ENCODE data around the gene CDH13.

The CDH13 gene

DNA sequence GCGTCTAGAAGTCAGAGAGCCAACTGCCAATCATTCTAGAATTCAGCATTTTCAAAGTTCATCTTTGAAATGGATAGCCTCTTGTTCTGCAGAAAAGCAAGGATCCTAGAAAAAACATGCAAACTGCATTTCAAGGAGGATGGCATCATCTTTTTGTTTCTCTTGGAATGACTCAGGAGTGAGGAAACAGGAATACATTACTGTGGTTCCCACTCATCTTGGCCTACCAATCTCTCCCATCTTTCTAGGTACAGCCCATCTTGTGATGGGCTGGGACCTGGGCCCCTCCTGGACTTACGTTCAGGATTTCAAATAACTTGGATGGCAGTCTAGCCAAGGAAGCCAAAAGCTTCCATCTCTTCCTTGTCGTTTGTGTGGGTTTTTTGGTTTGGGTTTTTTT is 363.4 kb downstream of the CDH13 start:
- no peak for TF ChIP-seq ZNF707 (tag by site-specific recombination; IDR thresholded peaks at IDR 0.05)
- TF ChIP-seq ZNF391 (tag by site-specific recombination; IDR thresholded peaks at IDR 0.05; ENCODE audit: borderline replicate concordance, low read depth), result no peak
- TF ChIP-seq ZXDB (tag by site-specific recombination; IDR thresholded peaks at IDR 0.05), result no peak
- no peak for TF ChIP-seq ZBTB21 (tag by site-specific recombination; IDR thresholded peaks at IDR 0.05)
- TF ChIP-seq ZNF362 (tag by site-specific recombination; IDR thresholded peaks at IDR 0.05), result no peak
- no peak for TF ChIP-seq ZNF426 (tag by site-specific recombination; IDR thresholded peaks at IDR 0.05)
- no peak for TF ChIP-seq ZNF660 (tag by site-specific recombination; IDR thresholded peaks at IDR 0.05)
- no peak for TF ChIP-seq ZNF148 (tag by site-specific recombination; IDR thresholded peaks at IDR 0.05; ENCODE audit: borderline replicate concordance)
- TF ChIP-seq ZSCAN4 (tag by site-specific recombination; IDR thresholded peaks at IDR 0.05), result no peak
- TF ChIP-seq ZSCAN16 (tag by site-specific recombination; IDR thresholded peaks at IDR 0.05), result no peak
- no peak for TF ChIP-seq MZF1 (tag by site-specific recombination; IDR thresholded peaks at IDR 0.05; ENCODE audit: borderline replicate concordance)
- ChIA-PET POLR2A (no interaction called here), CTCF (no interaction called here)
- no peaks in the 10 kb centered on the region for H3K9me3 ChIP-seq (ENCODE audit: control insufficient read depth, insufficient read depth, low read depth, low read length)
- no peak overlapping the region for H3K27ac ChIP-seq (ENCODE audit: extremely low read depth, low read depth, low read length)
- no peak overlapping the region for H3K4me3 ChIP-seq (ENCODE audit: low read depth, low read length)
- no peaks in the 10 kb centered on the region for H3K4me1 ChIP-seq (ENCODE audit: control insufficient read depth, insufficient read depth, low read length)
- no peaks in the 10 kb centered on the region for H3K36me3 ChIP-seq (ENCODE audit: control insufficient read depth in 2 of 2, insufficient read depth in 1 of 2, low read length in 2 of 2)

- Histone ChIP-seq H3K4me1 (ENCODE audit: control insufficient read depth, insufficient read depth, low read length) (peaks cover 2% of the 10 kb centered on the region; the same call in 1 of the 2 replicates), H3K27ac (ENCODE audit: extremely low read depth, low read depth, low read length) (no peak overlapping the region), H3K36me3 (ENCODE audit: control insufficient read depth in 2 of 2, insufficient read depth in 1 of 2, low read length in 2 of 2) (no peaks in the 10 kb centered on the region), H3K4me3 (ENCODE audit: low read depth, low read length) (no peak overlapping the region), H3K9me3 (ENCODE audit: control insufficient read depth, insufficient read depth, low read depth, low read length) (no peaks in the 10 kb centered on the region)
- CTCF ChIA-PET, result no interaction called here
- POLR2A ChIA-PET, result no interaction called here
- TF ChIP-seq GLI2 (tag by site-specific recombination; IDR thresholded peaks at IDR 0.05; ENCODE audit: borderline replicate concordance, low read depth) (no peak), ZBTB8A (tag by site-specific recombination; IDR thresholded peaks at IDR 0.05) (no peak), FEZF1 (tag by site-specific recombination; IDR thresholded peaks at IDR 0.05) (no peak), ZNF548 (tag by site-specific recombination; IDR thresholded peaks at IDR 0.05) (no peak), ZNF571 (tag by site-specific recombination; IDR thresholded peaks at IDR 0.05) (no peak), ZNF776 (tag by site-specific recombination; IDR thresholded peaks at IDR 0.05; ENCODE audit: borderline replicate concordance) (no peak), ZBTB26 (tag by site-specific recombination; optimal IDR thresholded peaks at IDR 0.05) (no peak), ZNF768 (tag by site-specific recombination; IDR thresholded peaks at IDR 0.05) (no peak), ZBTB1 (tag by site-specific recombination; IDR thresholded peaks at IDR 0.05) (no peak), ZFP3 (tag by site-specific recombination; IDR thresholded peaks at IDR 0.05; ENCODE audit: low read depth) (no peak), HOXC10 (CRISPR knock-in tag; IDR thresholded peaks at IDR 0.05) (no peak), GLI4 (tag by site-specific recombination; IDR thresholded peaks at IDR 0.05) (no peak), SCRT1 (tag by site-specific recombination; IDR thresholded peaks at IDR 0.05; ENCODE audit: borderline replicate concordance) (no peak)
- TF ChIP-seq, protein P1, sequence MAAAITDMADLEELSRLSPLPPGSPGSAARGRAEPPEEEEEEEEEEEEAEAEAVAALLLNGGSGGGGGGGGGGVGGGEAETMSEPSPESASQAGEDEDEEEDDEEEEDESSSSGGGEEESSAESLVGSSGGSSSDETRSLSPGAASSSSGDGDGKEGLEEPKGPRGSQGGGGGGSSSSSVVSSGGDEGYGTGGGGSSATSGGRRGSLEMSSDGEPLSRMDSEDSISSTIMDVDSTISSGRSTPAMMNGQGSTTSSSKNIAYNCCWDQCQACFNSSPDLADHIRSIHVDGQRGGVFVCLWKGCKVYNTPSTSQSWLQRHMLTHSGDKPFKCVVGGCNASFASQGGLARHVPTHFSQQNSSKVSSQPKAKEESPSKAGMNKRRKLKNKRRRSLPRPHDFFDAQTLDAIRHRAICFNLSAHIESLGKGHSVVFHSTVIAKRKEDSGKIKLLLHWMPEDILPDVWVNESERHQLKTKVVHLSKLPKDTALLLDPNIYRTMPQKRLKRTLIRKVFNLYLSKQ (tag by site-specific recombination; IDR thresholded peaks at IDR 0.05; ENCODE audit: borderline replicate concordance), result no peak
- TF ChIP-seq, protein P2, sequence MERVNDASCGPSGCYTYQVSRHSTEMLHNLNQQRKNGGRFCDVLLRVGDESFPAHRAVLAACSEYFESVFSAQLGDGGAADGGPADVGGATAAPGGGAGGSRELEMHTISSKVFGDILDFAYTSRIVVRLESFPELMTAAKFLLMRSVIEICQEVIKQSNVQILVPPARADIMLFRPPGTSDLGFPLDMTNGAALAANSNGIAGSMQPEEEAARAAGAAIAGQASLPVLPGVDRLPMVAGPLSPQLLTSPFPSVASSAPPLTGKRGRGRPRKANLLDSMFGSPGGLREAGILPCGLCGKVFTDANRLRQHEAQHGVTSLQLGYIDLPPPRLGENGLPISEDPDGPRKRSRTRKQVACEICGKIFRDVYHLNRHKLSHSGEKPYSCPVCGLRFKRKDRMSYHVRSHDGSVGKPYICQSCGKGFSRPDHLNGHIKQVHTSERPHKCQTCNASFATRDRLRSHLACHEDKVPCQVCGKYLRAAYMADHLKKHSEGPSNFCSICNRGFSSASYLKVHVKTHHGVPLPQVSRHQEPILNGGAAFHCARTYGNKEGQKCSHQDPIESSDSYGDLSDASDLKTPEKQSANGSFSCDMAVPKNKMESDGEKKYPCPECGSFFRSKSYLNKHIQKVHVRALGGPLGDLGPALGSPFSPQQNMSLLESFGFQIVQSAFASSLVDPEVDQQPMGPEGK (tag by site-specific recombination; IDR thresholded peaks at IDR 0.05), result no peak
These were observed 364.6 kb downstream of the CDH13 start for GRCh38 chr16:82991410-82991809.

Measured in HEK293 (cell line).